ENCODE data around the gene ZNF587B. TPM values are rescaled to one million over a fixed set of nuclear protein-coding genes. Genes with fewer than 3 reads are reported as not detected.

The ZNF587B gene
- total and polyA plus RNA-seq, 9 of the 15 experiments (the other 6 are each of a cell fraction or from before 2014, with no cell fraction given), result 7.4 to 37.5 (median 20.8) TPM

DNA sequence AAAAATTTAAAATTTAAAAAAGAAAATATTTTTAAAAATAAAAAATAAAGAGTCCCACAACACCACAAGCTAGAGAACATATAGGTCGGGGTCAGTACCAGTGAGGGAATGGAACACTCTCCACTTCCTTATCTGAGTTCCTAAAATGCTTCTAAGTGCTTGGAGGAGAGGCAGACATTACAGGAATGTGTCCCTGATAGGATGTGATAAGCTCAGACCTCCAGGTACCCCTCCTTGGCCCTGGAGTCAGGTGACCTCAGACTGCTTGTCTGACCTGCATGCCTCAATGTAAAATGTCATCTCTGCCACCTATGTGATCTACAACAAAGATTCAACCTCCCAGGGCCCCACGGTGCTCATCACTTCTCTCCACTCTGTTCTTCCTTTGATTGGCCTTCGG is 55.9 kb downstream of the ZNF587B start (continued):
- TF ChIP-seq MIER1 (IDR thresholded peaks at IDR 0.05; ENCODE audit: low read depth), result no peak
- TF ChIP-seq CEBPB (tag; IDR thresholded peaks at IDR 0.05), result no peak
- TF ChIP-seq MYC (IDR thresholded peaks at IDR 0.05; ENCODE audit: low read depth, low read length), result no peak
- TF ChIP-seq MYC (CRISPR knock-in tag; IDR thresholded peaks at IDR 0.05; ENCODE audit: borderline replicate concordance, low read depth), result no peak

DNA sequence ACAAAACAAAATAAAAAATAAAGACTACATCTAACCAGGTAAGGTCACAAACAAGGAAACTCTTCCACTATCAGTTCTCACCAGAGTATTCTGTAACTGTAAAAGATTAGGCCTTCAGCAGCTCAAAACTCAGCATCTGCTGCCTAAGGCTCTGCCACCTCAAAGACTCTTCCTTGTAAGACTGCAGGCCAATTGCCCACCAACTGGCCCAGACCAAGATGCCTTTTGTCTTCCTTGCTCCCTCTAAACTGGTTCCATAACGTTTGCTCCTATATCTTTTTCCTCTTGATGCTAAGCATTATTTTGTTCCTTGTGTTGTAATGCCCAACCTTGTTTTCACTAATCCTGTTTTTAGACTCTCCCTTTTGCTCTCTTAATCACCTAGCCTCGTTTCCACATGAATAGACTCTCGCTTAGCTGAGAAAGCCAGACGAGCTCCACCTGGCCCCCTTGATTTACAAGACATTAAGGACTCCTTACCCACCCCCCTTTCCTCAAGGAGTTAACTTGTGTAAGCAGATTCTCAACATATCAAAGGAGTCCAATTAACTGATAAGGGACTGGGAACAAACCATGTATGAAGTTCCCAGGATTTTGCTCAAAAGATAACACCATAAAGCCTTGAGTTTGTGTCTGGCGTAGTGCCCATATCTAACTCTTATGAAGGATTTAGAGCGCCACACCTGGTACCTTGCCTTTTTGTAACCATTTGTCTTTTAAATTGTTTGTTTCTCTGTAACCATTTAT is 57.3 kb downstream of the ZNF587B start:
- BruUV-seq (replicated peaks), result no TSS peak
- H3K36me3 ChIP-seq (ENCODE audit: control insufficient read depth, insufficient read depth, low read length), result no peaks in the 10 kb centered on the region
- ChIA-PET CTCF (ENCODE audit: low intra/inter-chr PET ratio) (no interaction called here), POLR2A (interaction anchor here (1.4 kb wide), 1 partner anchor 9 kb away, joined by 4 read pairs; no protein-coding TSS in a partner anchor)
- no peak overlapping the region for H3K4me2 ChIP-seq (ENCODE audit: insufficient read depth, low read length)
- TF ChIP-seq, protein P1, sequence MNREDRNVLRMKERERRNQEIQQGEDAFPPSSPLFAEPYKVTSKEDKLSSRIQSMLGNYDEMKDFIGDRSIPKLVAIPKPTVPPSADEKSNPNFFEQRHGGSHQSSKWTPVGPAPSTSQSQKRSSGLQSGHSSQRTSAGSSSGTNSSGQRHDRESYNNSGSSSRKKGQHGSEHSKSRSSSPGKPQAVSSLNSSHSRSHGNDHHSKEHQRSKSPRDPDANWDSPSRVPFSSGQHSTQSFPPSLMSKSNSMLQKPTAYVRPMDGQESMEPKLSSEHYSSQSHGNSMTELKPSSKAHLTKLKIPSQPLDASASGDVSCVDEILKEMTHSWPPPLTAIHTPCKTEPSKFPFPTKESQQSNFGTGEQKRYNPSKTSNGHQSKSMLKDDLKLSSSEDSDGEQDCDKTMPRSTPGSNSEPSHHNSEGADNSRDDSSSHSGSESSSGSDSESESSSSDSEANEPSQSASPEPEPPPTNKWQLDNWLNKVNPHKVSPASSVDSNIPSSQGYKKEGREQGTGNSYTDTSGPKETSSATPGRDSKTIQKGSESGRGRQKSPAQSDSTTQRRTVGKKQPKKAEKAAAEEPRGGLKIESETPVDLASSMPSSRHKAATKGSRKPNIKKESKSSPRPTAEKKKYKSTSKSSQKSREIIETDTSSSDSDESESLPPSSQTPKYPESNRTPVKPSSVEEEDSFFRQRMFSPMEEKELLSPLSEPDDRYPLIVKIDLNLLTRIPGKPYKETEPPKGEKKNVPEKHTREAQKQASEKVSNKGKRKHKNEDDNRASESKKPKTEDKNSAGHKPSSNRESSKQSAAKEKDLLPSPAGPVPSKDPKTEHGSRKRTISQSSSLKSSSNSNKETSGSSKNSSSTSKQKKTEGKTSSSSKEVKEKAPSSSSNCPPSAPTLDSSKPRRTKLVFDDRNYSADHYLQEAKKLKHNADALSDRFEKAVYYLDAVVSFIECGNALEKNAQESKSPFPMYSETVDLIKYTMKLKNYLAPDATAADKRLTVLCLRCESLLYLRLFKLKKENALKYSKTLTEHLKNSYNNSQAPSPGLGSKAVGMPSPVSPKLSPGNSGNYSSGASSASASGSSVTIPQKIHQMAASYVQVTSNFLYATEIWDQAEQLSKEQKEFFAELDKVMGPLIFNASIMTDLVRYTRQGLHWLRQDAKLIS (CRISPR knock-in tag; IDR thresholded peaks at IDR 0.05), result no peak
- TF ChIP-seq NFIC (IDR thresholded peaks at IDR 0.05), result peak; percentile 58
- 14% methylated on average over 6 of the region's 6 CpGs for WGBS (ENCODE audit: insufficient coverage, low coverage, missing lambda C conversion rate)
- no peak overlapping the region for H3K9ac ChIP-seq (ENCODE audit: insufficient read depth in 1 of 2, low read depth in 2 of 2, low read length in 2 of 2)
- no peak overlapping the region for H2AFZ ChIP-seq (ENCODE audit: low read depth, low read length)
- H3K79me2 ChIP-seq (ENCODE audit: control insufficient read depth, insufficient read depth, low read length), result no peaks in the 10 kb centered on the region
- no peaks in the 10 kb centered on the region for H3K9me1 ChIP-seq (ENCODE audit: control insufficient read depth, insufficient read depth, low read length)
- H3K4me1 ChIP-seq (replicated peaks in 1 of 2; ENCODE audit: control insufficient read depth in 2 of 2, insufficient read depth in 2 of 2, low read length in 2 of 2), result peaks cover 0 to 5% of the 10 kb centered on the region in 2 experiments; a peak in 2 of 5 replicates
- no peak overlapping the region for H3K4me3 ChIP-seq
- no peak for ATAC-seq
- DNase-seq (ENCODE audit: extremely low read depth in 1 of 4, low spot score in 3 of 4), result no peak
- no peak for FAIRE-seq
- no peaks in the 10 kb centered on the region for H3K27me3 ChIP-seq (ENCODE audit: control insufficient read depth in 2 of 2, insufficient read depth in 2 of 2, low read length in 2 of 2)
- peaks cover 4% of the 10 kb centered on the region for H3K9me3 ChIP-seq (replicated peaks; ENCODE audit: control insufficient read depth, insufficient read depth, low read depth, low read length)
- in situ Hi-C loops (cut with MboI), result no loop called here
- no peak overlapping the region for H3K27ac ChIP-seq (ENCODE audit: extremely low read depth, low read depth, low read length)
- intact Hi-C loops (cut with micrococcal nuclease), result no loop called here
- H4K20me1 ChIP-seq (replicated peaks; ENCODE audit: control insufficient read depth, insufficient read depth, low read length), result no peaks in the 10 kb centered on the region
